ENCODE measurements around the gene SMPD3. TPM values are rescaled to one million over a fixed set of nuclear protein-coding genes. Genes with fewer than 3 reads are reported as not detected.

The SMPD3 gene
- polyA plus RNA-seq, 1 experiment: 0.27 TPM

- POLR2A ChIA-PET: no interaction called here
- Histone ChIP-seq H3K4me3 (ENCODE audit: low read depth, low read length) (no peak overlapping the region), H3K36me3 (ENCODE audit: control insufficient read depth, insufficient read depth, low read length) (no peaks in the 10 kb centered on the region), H3K27me3 (ENCODE audit: control insufficient read depth, insufficient read depth, low read length) (peaks cover 14% of the 10 kb centered on the region)
- no peak for TF ChIP-seq CTCF (IDR thresholded peaks at IDR 0.05; ENCODE audit: insufficient read depth, low read depth, low read length)
- CTCF ChIA-PET: no interaction called here
- no peak for DNase-seq (ENCODE audit: low read depth)
Observed at GRCh38 chr16:68379472-68380347, 68.6 kb downstream of the SMPD3 start.

- peaks cover 12% of the 10 kb centered on the region for H3K27me3 ChIP-seq (ENCODE audit: control insufficient read depth, insufficient read depth, low read length)
- TF ChIP-seq CTCF (IDR thresholded peaks at IDR 0.05; ENCODE audit: insufficient read depth, low read depth, low read length): no peak
- H3K36me3 ChIP-seq (ENCODE audit: control insufficient read depth, insufficient read depth, low read length): no peaks in the 10 kb centered on the region
- no peak for DNase-seq (ENCODE audit: low read depth)
- H3K4me3 ChIP-seq (ENCODE audit: low read depth, low read length): no peak overlapping the region
- ChIA-PET POLR2A (no interaction called here), CTCF (interaction anchor here (0.8 to 1.2 kb wide), 3 partner anchors 9 to 143 kb away, joined by 4 to 5 read pairs (median 5); no protein-coding TSS in a partner anchor)
Observed at GRCh38 chr16:68378436-68379415, 69.6 kb downstream of the SMPD3 start.

GRCh38 chr16:68377667-68378393, 70.5 kb downstream of the SMPD3 start:
- no peak for TF ChIP-seq CTCF (IDR thresholded peaks at IDR 0.05; ENCODE audit: insufficient read depth, low read depth, low read length)
- Histone ChIP-seq H3K36me3 (ENCODE audit: control insufficient read depth, insufficient read depth, low read length) (no peaks in the 10 kb centered on the region), H3K4me3 (ENCODE audit: low read depth, low read length) (no peak overlapping the region), H3K27me3 (ENCODE audit: control insufficient read depth, insufficient read depth, low read length) (peaks cover 12% of the 10 kb centered on the region)
- no peak for DNase-seq (ENCODE audit: low read depth)
- POLR2A ChIA-PET: no interaction called here
- CTCF ChIA-PET: interaction anchor here (0.8 to 2.1 kb wide), 4 partner anchors 10 to 143 kb away, joined by 4 to 8 read pairs (median 5); no protein-coding TSS in a partner anchor

- Histone ChIP-seq H3K4me3 (ENCODE audit: low read depth, low read length) (no peak overlapping the region), H3K27me3 (ENCODE audit: control insufficient read depth, insufficient read depth, low read length) (peaks cover 12% of the 10 kb centered on the region), H3K36me3 (ENCODE audit: control insufficient read depth, insufficient read depth, low read length) (no peaks in the 10 kb centered on the region)
- TF ChIP-seq CTCF (IDR thresholded peaks at IDR 0.05; ENCODE audit: insufficient read depth, low read depth, low read length): no peak
- CTCF ChIA-PET: interaction anchor here (1.0 to 2.1 kb wide), 2 partner anchors 19 to 143 kb away, joined by 3 to 8 read pairs; no protein-coding TSS in a partner anchor
- DNase-seq (ENCODE audit: low read depth): no peak
- POLR2A ChIA-PET: no interaction called here
Observed at GRCh38 chr16:68377221-68377620, 71.1 kb downstream of the SMPD3 start.
